Inferior parietal cortex (tissue), 1 donor: Measurements from ENCODE around the gene OSBPL6.
"Not testable (repeated sequence)": the region's sequence is repeated elsewhere in the genome, so short reads cannot be mapped to it uniquely, and the experiment has no call there.

ENCODE experiments used
- DNase-seq: peaks from one replicate; pipeline ENCODE4 v3.0.0-alpha.2; 2016; ENCODE audit errors: extremely low spot score

Gene OSBPL6

DNA sequence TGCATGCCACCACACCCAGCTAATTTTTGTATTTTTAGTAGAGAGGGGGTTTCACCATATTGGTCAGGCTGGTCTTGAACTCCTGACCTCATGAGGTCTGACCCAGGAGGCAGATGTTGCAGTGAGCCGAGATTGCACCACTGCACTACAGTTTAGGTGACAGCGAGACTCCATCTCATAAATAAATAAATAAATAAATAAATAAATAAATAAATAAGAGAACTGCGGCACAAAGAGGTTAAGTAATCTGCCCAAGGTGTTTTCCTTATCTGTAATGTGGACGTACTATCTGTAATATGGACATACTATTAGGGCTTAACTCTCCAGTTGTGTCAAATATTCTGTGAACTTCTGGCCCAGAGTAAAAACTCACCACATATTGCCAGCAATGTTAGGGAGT, 4.1 kb downstream of the OSBPL6 start:
- DNase-seq, result not testable (repeated sequence)

DNA sequence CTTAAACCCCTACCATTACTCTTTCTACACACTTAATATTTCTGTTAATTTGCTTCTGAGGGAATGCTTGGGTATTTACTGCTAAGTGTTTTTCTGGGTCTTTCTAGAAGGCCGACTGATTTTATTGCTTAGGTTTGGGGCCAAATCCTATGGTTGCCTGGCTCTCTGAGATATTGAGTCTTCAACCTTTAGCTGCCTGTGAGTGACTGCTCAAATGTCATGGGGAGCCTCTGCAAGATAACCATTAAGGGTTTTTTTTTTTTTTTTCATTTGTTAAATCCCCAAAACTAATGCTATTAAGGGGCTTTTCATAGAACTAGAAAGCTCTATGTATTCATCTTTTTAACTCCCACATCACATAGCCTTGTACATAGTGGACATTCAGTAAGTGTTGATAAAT, 5.0 kb downstream of the OSBPL6 start:
- DNase-seq, result no peak

DNA sequence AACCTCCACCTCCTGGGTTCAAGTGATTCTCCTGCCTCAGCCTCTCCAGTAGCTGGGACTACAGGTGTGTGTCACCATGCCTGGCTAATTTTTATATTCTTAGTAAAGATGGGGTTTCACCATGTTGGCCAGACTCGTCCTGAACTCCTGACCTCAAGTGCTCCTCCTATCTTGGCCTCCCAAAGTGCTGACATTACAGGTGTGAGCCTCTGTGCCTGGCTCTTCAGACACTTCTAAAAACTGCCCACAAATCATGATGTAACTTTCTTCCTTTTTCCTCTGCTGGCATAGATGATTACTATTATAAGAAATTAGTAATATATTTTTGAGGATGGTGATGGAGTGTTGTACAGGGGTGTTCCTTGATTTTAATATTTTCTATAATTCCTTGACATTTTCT, 6.0 kb downstream of the OSBPL6 start:
- DNase-seq, result no peak

DNA sequence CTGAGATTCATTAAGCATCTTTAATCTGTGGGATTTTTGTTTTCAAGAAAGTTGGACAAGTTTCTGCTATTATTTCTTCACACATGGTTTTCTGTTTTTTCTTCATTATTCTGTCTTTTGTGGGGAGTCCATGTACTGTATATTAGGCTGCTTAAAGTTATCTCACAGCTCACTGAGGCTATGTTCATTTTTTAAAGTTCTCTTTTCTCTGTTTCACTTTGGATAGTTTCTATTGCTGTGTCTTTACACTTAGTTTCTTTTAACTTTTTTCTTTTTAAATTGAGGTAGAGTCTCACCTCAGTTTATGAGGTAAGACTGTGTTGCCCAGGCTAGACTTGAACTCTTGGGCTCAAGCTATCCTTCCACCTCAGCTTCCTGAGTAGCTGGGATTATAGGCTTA, 8.6 kb downstream of the OSBPL6 start:
- DNase-seq, result no peak

DNA sequence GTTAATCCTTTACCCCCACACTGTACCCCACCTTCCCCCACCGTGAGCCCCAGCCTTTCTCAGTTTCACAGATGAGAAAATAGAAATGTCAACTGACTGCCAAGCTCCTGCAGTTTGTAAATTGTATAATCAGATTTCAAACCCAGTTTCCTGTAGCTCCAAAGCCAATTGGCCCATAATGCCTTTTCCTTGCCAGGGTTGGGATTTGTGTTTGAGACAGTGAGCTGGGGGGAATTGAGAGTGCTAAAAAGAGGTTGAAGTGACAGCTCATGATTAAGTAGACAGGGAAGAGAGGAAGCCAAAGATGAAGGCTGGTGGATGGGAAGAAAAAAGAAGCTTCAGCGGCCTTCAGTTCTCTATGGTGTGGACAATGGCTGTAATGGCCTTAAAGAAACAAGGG, 10.7 kb downstream of the OSBPL6 start:
- DNase-seq, result no peak

DNA sequence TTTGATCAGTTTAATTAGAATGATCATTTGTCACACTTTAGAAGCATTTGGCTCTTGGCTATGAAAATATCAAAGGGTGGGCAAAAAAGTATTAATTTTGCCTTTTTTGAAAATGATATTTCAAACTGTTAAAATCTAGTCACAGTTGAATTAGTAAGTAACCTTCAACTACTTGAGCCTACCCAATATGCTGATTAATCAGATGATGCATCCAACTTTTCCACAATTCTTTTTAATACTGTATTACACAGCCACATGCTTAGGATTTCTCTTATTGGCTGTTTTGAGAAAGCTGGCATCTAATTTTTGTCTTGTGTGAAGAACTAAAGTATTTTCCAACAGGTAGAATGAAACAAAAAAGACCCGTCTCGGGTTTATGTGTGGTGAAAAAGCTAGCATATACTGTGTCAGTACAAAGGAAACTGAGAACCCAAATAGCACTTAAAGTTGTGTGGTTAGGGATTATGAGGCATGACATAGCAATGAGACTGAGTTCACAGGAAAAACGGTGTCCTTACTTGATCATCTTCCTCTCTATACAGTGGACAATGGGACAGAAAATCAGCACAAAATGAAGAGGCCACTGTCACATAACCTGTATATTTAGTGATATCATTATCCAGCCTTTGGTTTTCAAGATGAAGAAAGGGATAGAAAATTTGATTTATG, 11.7 kb downstream of the OSBPL6 start:
- DNase-seq, result no peak

DNA sequence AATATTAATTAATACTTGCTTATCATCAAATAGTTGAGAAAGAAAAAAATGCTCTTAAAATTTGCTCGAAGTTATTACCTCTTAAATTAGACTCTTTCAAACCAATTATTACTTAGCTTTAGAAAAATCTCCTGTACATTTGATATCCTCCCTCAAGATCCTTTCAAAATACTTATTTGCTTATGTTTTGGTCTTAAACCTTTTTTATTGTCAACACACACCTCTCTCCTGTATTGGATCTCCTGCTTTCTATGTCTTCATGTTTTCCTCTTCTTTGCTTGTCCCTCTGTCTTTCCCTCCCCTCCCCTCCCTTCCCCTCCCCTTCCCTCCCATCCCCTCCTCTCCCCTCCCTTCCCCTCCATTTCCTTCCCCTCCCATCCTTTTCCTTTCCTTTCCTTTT, 14.0 kb downstream of the OSBPL6 start:
- DNase-seq, result no peak

DNA sequence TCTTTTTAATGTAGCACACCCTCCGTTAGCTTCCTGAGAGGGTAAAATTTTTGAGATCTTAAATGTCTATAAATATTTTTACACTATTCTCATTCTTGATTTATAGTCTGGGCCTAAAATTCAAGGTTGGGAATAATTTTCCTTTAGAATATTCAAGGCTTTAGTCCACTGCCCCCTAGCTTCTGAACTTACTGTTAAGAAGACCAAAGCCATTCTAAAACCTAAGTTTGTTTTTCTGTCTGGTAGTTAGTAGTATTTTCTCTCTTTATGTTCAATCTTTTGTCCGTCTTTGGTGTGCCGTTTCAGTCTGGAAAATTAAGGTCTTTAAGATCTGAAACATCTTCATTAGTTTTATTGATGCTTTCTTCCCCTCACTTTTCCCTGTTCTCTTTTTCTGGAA, 14.5 kb downstream of the OSBPL6 start:
- DNase-seq, result no peak

DNA sequence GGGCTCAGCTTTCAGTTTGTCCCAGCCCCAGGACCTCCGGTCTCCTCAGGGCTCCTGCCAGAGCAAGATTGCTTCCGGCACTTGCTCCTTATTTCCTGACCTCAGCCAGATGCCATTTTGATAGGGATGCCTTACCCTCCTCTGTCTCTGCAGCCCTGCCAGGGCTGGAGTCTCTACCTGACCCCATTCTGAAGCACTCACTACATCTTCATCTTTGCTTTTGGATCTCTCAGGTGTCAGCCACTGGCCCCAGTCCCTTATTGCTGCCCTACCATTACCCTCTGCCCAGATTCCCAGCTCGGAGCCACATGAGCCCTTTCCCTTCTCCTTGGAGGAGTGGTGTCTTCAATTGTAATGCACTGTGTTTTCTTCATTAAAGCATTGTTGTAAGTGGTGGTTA, 17.1 kb downstream of the OSBPL6 start:
- DNase-seq, result no peak

DNA sequence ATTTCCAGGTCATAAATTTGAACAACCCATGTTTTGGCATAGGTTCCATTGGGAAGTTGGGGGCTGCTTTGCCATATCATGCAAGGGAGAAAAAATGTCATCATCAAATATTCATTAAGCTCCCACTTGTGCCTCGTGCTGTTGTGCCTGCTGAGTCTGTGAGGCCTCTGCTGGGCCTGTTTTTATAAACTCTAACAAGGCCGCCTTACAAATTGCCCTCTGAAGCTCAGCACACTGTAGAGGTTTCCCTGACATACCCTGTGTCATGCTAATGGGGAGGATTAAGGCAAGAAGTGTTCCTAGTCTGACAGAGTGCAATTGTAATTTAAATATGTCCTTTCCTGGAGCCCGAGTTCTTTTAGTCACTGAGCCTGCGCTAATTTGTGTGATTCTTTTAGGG, 17.6 kb downstream of the OSBPL6 start:
- no peak for DNase-seq

DNA sequence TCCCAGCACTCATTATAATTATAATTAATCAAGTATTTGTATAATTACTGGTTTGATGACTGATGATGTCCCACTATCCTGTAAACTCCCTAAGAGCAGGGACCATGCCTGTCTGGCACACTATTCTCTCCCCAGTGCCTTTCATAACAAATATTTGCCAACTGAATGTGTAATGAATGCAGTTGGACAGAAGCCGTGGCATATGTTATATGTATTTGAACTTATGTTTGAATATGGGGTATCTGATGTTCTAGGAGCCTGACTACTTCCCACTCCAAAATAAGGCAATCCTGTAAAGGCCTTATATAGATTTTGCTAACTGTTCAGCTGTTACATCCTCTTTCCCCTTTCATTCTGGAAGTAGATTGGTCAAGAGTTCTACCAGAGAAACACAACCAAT, 19.7 kb downstream of the OSBPL6 start:
- no peak for DNase-seq

DNA sequence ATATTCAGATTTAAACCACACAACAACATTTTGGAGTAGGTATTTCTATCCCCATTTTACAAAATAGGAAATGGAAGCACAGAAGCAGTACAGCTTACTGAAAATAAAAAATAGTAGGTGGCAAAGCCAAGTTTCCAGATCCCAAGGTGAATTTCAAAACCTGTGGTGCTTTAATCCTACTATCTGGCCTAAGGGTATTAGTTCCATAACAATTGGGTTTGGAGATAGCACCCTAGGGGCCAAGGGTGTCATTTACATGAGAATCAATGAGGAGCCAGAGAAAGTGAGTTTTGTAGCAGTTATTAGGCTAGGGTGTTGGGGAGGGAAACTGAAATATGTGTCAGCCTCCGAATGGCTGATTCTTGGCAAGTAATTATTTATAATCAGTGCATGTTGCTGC, 24.9 kb downstream of the OSBPL6 start:
- DNase-seq, result no peak

DNA sequence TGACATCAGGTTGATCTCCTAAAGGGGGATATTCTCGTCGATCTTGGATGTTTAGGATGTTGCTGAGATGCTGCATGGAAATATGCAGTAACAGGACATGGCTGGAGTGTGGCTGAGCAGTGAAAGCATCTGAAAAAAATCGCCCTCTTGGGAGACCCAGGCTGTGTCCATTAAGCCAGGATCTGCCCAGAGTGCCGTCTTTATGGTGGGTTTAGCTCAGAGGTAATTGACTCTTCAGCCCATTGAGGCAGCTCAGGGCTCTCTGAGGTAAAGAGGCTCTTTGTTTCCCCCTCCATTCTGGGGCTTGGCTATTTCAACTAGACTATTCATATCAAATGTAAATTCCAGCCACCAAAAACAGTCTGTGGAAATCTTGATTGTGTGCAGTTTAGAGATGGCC, 26.5 kb downstream of the OSBPL6 start:
- DNase-seq, result no peak

DNA sequence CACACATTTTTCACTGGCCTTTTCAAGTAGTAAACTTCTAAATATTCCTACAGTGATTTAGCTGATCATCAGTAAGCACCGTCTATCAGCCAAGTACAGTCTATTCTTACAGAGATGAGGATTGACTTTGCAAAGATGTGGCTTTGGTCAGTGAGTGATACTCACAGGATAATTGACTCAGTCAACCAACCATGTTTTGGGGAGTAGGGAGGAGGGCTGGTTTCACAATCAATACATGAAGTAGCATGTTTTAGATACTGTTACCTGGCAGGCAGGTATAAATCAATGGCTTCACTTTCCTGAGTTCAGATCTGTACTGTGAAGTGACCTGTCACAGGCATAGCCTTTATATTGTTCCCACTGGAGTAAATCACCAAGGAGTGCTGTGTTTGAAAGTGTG, 27.2 kb downstream of the OSBPL6 start:
- no peak for DNase-seq

DNA sequence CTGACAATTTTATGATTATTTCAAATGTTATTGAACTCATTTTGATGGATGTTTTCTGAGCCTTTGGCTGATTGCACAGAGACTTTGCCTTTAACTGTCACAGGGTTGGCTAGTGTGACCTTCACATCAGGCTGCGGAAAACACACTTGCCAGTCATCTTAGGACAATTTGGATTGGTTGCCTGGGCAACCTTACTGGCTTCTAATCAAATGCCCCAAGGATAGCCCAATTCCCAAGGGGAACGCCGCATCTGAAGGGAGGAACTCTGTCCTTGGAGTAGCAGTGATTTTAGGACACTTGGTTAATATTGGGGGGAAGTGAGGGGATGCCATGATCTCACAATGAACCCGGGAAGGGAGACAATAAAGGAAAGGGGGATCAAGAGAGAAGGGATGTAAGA, 29.5 kb downstream of the OSBPL6 start:
- DNase-seq, result no peak

DNA sequence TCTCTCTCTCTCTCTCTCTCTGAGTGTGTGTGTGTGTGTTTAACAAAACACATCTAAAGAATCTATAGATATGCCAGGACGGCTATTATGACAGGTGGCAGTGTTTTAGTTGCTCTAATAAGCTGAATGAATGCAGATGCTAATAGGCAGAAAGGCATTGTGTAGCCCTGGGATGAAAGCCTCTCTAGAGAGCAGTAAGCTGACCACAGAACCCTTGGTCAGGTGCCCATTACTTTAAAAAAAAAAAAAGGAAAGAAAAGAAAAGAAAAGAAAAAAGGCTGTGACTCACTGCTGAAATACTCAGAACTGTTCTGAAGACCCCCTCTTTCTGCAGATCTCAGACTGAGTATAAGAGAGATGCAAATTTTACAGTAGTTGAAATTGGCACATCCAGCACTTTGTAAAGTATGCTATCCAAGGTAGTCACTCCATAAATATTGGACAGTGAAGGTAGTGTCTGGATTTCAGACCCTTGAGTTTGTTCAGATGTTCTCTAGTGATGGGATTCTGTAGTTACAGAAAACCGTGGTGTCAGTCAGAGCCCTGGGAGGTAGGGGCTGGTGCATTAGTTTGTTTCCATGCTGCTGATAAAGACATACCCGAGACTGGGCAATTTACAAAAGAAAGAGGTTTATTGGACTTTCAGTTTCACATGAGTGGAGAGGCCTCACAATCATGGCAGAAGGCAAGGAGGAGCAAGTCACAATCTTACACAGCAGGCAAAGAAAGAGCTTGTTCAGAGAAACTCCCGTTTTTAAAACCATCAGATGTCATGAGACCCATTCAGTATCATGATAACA, 30.9 kb downstream of the OSBPL6 start:
- no peak for DNase-seq

DNA sequence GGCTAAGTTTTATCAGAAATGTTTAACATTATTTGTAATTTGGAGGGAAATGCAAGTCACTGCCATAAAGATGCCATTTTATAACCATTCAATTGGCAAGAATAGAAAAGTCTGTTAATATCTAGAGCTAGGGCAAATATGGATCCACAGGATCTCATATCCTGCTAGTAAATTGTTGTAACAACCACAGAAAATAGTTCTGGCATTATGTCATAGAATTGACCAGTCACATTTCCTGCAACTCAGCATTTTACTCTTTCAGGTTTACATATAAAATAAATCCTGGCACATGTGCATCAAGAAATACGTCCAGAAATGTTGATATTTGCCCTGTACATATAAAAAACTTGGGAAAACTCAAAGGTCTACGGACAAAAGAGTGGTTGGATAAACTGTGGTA, 32.9 kb downstream of the OSBPL6 start:
- DNase-seq, result no peak

DNA sequence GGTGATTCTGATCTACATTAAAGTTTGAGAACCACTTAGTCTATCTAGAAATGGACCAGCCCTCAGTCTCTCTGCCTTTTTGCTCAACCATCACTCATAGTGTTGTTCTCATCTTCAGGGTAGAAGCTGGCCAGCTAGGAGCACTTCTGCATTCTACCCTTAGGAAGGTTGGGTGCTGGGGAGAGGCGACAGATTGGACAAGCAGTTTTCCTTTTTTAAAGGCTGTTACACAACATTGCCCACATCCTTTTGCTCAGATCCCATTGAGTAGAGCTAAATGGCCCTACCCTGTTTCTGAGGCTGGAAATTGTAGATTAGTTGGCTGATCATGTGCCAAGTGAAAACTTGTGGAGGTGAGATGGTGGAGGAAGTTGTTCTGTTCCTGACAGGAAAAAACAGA, 35.6 kb downstream of the OSBPL6 start:
- DNase-seq, result no peak

DNA sequence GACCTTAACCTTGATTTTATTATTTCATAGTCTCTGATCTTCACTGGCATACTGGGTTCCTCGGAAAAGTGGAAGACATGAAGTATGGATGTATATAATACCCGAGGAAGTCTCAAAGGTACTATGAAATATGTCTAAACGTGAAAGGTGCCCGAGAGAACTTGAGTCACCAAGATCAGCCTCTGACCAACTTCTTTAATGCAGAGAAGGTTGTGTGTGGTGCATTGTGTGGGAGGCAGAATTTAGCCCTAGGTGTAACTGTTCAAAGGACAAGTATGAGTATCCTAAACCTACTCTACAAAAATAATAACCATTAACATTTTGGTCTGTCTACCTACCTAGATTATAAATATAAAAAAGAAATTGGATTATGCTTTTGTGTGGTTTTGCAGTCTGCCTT, 36.1 kb downstream of the OSBPL6 start:
- DNase-seq, result no peak

DNA sequence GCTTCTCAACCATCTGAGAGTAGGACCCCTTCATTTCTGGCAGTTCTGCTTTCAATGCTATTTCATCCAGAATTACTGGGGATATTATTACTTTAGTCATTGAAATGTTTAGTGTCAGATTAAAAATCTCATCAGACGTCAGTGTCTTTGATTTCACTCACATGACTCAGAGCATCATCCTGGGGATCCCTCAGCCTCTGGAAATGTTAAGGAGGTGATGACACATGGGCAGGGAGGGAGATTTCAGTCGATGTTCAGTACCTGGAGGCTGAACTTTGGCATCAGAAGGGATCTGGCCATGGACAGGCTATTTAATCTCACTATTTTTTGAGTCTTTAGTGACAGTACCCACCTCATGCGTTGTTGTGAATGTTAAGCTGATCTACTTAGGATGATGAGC, 39.1 kb downstream of the OSBPL6 start:
- no peak for DNase-seq

DNA sequence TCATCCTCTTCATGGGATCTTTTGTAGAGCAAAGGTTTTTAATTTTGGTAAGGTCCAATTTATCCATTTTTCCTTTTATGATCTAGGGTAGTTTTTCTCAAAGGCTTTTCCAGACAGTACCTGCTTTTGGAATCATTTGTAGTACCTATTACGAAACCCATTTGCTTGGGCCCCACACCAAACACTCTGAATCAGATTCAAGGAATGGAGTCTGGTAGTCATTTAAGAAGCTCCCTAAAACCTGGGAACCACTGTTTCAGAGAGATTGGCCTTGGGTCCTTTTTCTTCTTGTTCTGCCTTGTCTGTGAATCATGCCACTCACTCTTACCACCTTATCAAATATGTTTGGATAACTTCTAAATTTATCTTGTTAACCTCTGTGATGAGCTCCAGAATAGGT, 40.3 kb downstream of the OSBPL6 start:
- DNase-seq, result no peak

DNA sequence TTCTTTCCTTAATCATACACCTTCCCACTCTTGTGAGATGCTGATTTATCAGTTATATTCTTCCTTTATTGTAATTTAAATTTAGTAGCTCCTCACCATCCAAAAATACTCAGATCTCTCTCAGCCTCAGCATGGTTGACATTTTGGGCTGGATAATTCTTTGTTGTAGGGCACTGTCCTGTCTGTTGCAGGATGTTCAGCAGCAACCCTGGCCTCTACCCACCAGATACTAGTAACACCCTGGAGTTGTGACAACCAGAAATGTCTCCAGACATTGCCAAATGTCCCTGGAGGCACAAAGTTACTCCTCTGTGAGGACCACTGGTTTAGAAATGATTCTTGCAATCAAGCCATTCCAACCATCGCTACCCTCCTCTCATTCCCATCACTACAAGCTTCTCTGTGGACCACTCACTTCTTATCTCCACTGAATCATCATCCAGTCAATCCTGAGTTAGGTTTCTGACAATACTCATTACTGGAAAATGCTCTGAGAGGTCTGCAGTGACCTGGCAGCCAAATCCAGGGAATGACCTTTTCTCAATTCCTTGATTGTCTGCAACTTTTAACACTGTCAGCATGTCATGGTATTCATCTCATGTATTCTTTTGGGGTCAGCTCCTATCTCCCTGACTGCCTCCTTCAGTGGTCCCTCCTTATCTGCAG, 43.3 kb downstream of the OSBPL6 start:
- no peak for DNase-seq

DNA sequence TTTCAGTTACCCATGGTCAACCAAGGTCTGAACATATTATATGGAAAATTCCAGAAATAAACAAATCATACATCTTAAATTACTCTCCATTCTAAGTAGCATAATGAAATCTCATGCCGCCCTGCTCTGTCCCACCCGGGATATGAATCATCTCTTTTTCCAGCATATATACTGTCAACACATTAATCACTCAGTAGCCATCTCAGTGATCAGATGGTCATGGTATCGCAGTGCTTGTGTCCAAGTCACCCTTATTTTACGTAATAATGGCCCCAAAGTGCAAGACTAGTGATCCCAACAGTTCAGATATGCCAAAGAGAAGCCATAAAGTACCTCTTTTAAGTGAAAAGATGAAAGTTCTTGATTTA, 43.8 kb downstream of the OSBPL6 start:
- no peak for DNase-seq
